Prostate gland (tissue), 2 donors: ENCODE results near the gene CDH9. TPM values are rescaled to one million over a fixed set of nuclear protein-coding genes. Genes with fewer than 3 reads are reported as not detected.

Experiments
- DNase-seq: peaks from one replicate; pipeline ENCODE4 v3.0.0-alpha.2; 2019; ENCODE audit warnings: low spot score
- H3K27ac ChIP-seq, 2 donors: fragments of 200-600 bp; sonication (generic); 2 replicates each; pipeline ENCODE4 v1.5.1; 2017 to 2019
- H3K27me3 ChIP-seq: fragments of 200-600 bp; sonication (generic); replicated peaks from 2 replicates; pipeline ENCODE4 v1.5.1; 2019; ENCODE audit not compliant: insufficient read depth
- H3K36me3 ChIP-seq, 2 donors: fragments of 200-600 bp; sonication (generic); 1 replicate in 1 of 2; 2 replicates in 1 of 2; pipeline versions ENCODE4 v1.5.1 to v1.8.1; 2017 to 2019
- H3K4me1 ChIP-seq: fragments of 200-600 bp; sonication (generic); replicated peaks from 2 replicates; pipeline ENCODE4 v1.5.1; 2019
- H3K4me3 ChIP-seq, 2 donors: fragments of 200-600 bp; sonication (generic); 2 replicates each; pipeline ENCODE4 v1.5.1; 2017 to 2019
- H3K9me3 ChIP-seq: fragments of 200-600 bp; sonication (generic); 2 replicates; pipeline ENCODE4 v1.5.1; 2017
- POLR2A ChIP-seq: fragments of 450-650 bp; IDR thresholded peaks from one replicate; pipeline ENCODE4 v1.6.1; 2016; ENCODE audit warnings: antibody characterized with exemption, mild to moderate bottlenecking
- POLR2AphosphoS5 ChIP-seq: sonication (generic); formaldehyde crosslinking; IDR thresholded peaks from one replicate; pipeline ENCODE4 v1.6.1; 2017; ENCODE audit warnings: antibody characterized with exemption
- WGBS: methylation state at CpG from one replicate; pipeline ENCODE4 v1.1.5; 2018; 5-methylcytosine and 5-hydroxymethylcytosine counted together
- intact Hi-C: fragments of 100-400 bp; cut with DNase I; formaldehyde crosslinking; loops from one replicate; pipeline ENCODE4 v1.14.2; 2022
- total RNA-seq, 2 donors: library from RNA; depleted of rRNA; stranded (reverse); fragments of >200 nt; gene quantifications; one replicate each; pipeline ENCODE4 v1.1.0, GENCODE V29; 2016
- TF ChIP-seq, protein P1 (sequence below), 4 experiments: fragments of 200-600 bp in 2 of 4; fragments of 450-650 bp in 2 of 4; sonication (generic) in 2 of 4; IDR thresholded peaks; 1 replicate in 3 of 4; 2 replicates in 1 of 4; pipeline ENCODE4 v1.5.1; 2016 to 2019; ENCODE audit warnings: antibody characterized with exemption in 4 of 4, mild to moderate bottlenecking in 2 of 4, moderate library complexity in 2 of 4

Gene CDH9
- total RNA-seq, 2 donors from 2014 or later: not detected

DNA sequence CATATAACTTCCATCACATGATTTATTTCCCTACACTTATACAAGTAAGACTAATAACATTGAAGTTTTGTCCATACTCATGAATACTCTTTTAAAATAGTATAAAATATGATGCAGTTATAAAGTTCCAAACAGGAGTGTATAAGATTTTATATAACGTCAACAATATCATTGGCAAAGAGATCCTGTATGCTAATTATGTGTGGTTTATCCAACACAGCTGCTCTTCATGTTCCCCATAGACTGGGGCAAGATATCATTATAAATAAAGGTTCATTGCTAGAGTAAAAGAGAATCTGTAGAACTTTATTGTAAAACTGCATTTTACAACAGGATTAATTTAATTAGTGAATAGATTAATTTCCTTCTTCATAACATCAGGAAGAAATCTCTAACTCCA, 16.9 kb downstream of the CDH9 start:
- intact Hi-C loops: no loop called here
- Histone ChIP-seq H3K9me3 (no peaks in the 10 kb centered on the region), H3K27ac (no peak overlapping the region), H3K4me1 (no peaks in the 10 kb centered on the region), H3K4me3 (no peak overlapping the region), H3K36me3 (no peaks in the 10 kb centered on the region), H3K27me3 (no peaks in the 10 kb centered on the region)
- no peak for DNase-seq
- no peak for TF ChIP-seq POLR2AphosphoS5
- TF ChIP-seq, protein P1, sequence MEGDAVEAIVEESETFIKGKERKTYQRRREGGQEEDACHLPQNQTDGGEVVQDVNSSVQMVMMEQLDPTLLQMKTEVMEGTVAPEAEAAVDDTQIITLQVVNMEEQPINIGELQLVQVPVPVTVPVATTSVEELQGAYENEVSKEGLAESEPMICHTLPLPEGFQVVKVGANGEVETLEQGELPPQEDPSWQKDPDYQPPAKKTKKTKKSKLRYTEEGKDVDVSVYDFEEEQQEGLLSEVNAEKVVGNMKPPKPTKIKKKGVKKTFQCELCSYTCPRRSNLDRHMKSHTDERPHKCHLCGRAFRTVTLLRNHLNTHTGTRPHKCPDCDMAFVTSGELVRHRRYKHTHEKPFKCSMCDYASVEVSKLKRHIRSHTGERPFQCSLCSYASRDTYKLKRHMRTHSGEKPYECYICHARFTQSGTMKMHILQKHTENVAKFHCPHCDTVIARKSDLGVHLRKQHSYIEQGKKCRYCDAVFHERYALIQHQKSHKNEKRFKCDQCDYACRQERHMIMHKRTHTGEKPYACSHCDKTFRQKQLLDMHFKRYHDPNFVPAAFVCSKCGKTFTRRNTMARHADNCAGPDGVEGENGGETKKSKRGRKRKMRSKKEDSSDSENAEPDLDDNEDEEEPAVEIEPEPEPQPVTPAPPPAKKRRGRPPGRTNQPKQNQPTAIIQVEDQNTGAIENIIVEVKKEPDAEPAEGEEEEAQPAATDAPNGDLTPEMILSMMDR (IDR thresholded peaks at IDR 0.05): no peak
- no peak for TF ChIP-seq POLR2A
- WGBS: 59% methylated on average over 1 of the region's 1 CpG

DNA sequence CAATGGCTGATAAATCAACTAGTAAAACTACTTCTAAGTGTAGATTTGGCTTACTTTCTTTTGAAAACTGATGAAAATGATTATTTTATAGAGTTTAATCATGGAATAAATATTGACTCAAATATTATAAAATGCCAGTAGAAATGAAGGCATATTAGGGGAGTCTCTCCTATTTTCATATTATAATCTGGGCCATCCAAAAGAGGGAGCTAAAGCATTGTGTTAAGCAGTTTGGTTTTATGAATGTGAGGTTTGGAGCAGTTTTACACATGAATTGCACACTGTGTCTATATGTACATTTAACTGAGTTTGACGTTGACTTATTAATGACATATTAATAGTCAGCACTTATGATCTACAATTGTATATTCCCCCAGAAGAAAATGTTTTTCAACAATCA, 17.4 kb downstream of the CDH9 start:
- intact Hi-C loops: no loop called here
- no peak overlapping the region for H3K27ac ChIP-seq
- no peak for DNase-seq
- no peaks in the 10 kb centered on the region for H3K36me3 ChIP-seq
- no peaks in the 10 kb centered on the region for H3K4me1 ChIP-seq
- H3K4me3 ChIP-seq: no peak overlapping the region
- 10% methylated on average over 1 of the region's 1 CpG for WGBS
- TF ChIP-seq POLR2AphosphoS5: no peak
- TF ChIP-seq, protein P1 (IDR thresholded peaks at IDR 0.05): peak in 1 of 4 experiments; percentile 17
- H3K9me3 ChIP-seq: no peaks in the 10 kb centered on the region
- no peaks in the 10 kb centered on the region for H3K27me3 ChIP-seq

DNA sequence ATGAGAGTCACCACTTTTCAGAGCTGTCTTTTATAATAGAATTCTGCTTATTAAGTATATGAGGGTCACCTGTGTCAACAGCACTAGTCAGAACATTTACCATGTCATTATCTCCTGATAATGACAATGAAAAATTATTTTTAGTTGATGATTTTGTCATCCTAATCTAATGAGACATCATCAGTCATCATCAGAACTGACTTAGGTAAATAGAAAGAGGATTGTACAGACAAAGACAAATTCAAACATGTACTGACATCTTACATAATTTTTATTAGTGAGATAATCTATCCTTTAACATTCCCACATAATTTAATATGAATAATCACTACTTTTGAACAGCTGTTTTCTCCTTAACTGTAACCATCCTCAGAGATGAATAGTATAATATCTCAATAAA, 22.6 kb downstream of the CDH9 start:
- H3K36me3 ChIP-seq: no peaks in the 10 kb centered on the region
- TF ChIP-seq POLR2AphosphoS5: no peak
- TF ChIP-seq POLR2A: no peak
- TF ChIP-seq, protein P1 (IDR thresholded peaks at IDR 0.05): no peak
- intact Hi-C loops: no loop called here
- no peak for DNase-seq
- no peaks in the 10 kb centered on the region for H3K27me3 ChIP-seq
- H3K9me3 ChIP-seq: no peaks in the 10 kb centered on the region
- no peak overlapping the region for H3K4me3 ChIP-seq
- H3K27ac ChIP-seq: no peak overlapping the region
- no peaks in the 10 kb centered on the region for H3K4me1 ChIP-seq

DNA sequence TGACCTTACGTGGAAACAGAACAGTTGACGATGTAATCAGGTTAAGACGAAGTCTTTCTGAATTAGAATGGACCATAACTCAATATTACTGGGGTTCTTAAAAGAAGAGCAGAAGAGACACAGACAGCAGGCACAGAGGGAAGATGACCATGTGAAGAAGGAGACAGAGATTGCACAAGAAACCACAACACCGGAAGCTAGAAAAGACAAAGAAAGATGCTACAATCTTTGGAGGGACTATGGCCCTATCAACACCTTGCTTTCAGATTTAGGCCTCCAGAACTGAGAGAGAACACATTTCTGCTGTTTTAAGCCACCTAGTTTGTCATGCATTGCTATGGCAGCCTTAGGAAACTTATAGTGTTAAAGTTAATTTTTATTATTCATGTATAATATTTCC, 27.1 kb downstream of the CDH9 start:
- no peaks in the 10 kb centered on the region for H3K27me3 ChIP-seq
- WGBS: 89% methylated on average over 4 of the region's 4 CpGs
- no peak overlapping the region for H3K4me3 ChIP-seq
- no peaks in the 10 kb centered on the region for H3K36me3 ChIP-seq
- TF ChIP-seq, protein P1 (IDR thresholded peaks at IDR 0.05): no peak
- TF ChIP-seq POLR2A: no peak
- no peak for TF ChIP-seq POLR2AphosphoS5
- no peak for DNase-seq
- no peaks in the 10 kb centered on the region for H3K9me3 ChIP-seq
- H3K27ac ChIP-seq: no peak overlapping the region
- intact Hi-C loops: no loop called here
- H3K4me1 ChIP-seq: no peaks in the 10 kb centered on the region

DNA sequence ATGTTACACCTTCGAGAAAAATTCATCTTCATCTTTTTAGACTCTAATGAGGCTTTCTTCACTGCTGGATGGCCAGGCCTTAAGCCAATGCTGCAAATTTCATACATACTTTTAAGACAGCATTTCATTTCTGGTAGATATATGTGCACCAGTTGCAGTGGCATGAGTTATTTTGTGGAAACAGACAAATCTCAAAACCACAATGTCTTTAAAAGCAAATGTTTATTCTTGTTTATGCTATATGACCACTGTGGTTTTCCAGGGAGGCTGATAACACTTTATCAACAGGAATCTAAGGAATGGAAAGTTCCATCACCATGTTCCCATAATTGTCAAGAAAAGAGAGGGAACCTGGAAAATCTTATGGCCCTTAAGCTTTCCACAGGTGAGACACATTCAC, 27.7 kb downstream of the CDH9 start:
- no peak for TF ChIP-seq POLR2AphosphoS5
- TF ChIP-seq, protein P1 (IDR thresholded peaks at IDR 0.05): no peak
- no peak for TF ChIP-seq POLR2A
- no peaks in the 10 kb centered on the region for H3K9me3 ChIP-seq
- intact Hi-C loops: no loop called here
- no peaks in the 10 kb centered on the region for H3K36me3 ChIP-seq
- WGBS: 93% methylated on average over 1 of the region's 1 CpG
- H3K27me3 ChIP-seq: no peaks in the 10 kb centered on the region
- DNase-seq: no peak
- H3K27ac ChIP-seq: no peak overlapping the region
- no peak overlapping the region for H3K4me3 ChIP-seq
- no peaks in the 10 kb centered on the region for H3K4me1 ChIP-seq
